Stomach (tissue), 4 donors: ENCODE measurements around the gene SUSD4.

Source experiments
- EP300 ChIP-seq: sonication (generic); formaldehyde crosslinking; IDR thresholded peaks from one replicate; pipeline ENCODE4 v1.6.1; 2017; ENCODE audit warnings: antibody characterized with exemption
- POLR2A ChIP-seq, 4 donors: fragments of 450-650 bp; IDR thresholded peaks; one replicate each; pipeline ENCODE4 v1.6.1; 2016; ENCODE audit warnings: antibody characterized with exemption in 4 of 4, control low read depth in 2 of 4, mild to moderate bottlenecking in 1 of 4, moderate library complexity in 1 of 4
- POLR2AphosphoS5 ChIP-seq, 3 donors: sonication (generic); formaldehyde crosslinking; IDR thresholded peaks; one replicate each; pipeline ENCODE4 v1.6.1; 2016; ENCODE audit warnings: antibody characterized with exemption in 3 of 3
- TF ChIP-seq, protein P1 (sequence below), 7 experiments: fragments of 450-650 bp in 4 of 7; fragments of 200-600 bp in 3 of 7; sonication (generic) in 3 of 7; IDR thresholded peaks; one replicate each; pipeline ENCODE4 v1.5.1; 2016 to 2019; ENCODE audit warnings: antibody characterized with exemption in 7 of 7, control low read depth in 2 of 7, mild to moderate bottlenecking in 1 of 7

DNA sequence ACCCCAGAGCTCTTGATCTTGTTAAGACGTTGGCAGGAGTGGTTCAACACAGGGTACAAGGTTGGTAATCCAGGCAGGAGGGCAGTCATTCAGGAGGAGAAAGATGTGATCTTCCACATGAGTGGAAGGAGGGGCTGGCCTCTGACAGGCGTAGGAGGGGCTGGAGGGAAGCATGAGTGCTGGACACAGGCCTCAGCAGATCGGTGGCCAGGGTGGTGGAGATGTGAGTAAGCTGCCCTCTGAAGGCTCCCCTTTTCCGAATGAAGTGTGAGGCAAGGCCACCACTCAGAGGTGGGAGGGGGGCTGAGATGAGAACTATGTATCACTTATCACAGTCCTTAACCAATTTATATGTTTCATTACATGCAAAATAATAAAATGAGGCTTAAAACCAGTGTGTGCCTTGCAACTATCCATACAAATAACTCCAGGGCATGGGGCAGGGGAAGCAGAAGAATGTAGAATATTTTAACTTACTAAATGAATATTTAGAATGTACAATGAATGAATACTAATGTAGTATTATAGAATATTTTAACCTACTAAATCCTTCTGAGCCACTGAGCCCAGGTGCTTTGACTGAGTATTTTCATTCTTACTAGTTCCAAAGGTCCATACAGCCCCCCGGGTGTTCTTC lies 117.4 kb downstream of the SUSD4 start:
- TF ChIP-seq, protein P1, sequence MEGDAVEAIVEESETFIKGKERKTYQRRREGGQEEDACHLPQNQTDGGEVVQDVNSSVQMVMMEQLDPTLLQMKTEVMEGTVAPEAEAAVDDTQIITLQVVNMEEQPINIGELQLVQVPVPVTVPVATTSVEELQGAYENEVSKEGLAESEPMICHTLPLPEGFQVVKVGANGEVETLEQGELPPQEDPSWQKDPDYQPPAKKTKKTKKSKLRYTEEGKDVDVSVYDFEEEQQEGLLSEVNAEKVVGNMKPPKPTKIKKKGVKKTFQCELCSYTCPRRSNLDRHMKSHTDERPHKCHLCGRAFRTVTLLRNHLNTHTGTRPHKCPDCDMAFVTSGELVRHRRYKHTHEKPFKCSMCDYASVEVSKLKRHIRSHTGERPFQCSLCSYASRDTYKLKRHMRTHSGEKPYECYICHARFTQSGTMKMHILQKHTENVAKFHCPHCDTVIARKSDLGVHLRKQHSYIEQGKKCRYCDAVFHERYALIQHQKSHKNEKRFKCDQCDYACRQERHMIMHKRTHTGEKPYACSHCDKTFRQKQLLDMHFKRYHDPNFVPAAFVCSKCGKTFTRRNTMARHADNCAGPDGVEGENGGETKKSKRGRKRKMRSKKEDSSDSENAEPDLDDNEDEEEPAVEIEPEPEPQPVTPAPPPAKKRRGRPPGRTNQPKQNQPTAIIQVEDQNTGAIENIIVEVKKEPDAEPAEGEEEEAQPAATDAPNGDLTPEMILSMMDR (IDR thresholded peaks at IDR 0.05) = no peak
- TF ChIP-seq POLR2AphosphoS5 (IDR thresholded peaks at IDR 0.05) = no peak
- TF ChIP-seq EP300 = no peak
- TF ChIP-seq POLR2A (IDR thresholded peaks at IDR 0.05) = no peak
